ENCODE data around the gene IL17RA.
"Not testable (repeated sequence)": the region's sequence is repeated elsewhere in the genome, so short reads cannot be mapped to it uniquely, and the experiment has no call there.

The IL17RA gene, protein sequence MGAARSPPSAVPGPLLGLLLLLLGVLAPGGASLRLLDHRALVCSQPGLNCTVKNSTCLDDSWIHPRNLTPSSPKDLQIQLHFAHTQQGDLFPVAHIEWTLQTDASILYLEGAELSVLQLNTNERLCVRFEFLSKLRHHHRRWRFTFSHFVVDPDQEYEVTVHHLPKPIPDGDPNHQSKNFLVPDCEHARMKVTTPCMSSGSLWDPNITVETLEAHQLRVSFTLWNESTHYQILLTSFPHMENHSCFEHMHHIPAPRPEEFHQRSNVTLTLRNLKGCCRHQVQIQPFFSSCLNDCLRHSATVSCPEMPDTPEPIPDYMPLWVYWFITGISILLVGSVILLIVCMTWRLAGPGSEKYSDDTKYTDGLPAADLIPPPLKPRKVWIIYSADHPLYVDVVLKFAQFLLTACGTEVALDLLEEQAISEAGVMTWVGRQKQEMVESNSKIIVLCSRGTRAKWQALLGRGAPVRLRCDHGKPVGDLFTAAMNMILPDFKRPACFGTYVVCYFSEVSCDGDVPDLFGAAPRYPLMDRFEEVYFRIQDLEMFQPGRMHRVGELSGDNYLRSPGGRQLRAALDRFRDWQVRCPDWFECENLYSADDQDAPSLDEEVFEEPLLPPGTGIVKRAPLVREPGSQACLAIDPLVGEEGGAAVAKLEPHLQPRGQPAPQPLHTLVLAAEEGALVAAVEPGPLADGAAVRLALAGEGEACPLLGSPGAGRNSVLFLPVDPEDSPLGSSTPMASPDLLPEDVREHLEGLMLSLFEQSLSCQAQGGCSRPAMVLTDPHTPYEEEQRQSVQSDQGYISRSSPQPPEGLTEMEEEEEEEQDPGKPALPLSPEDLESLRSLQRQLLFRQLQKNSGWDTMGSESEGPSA

DNA sequence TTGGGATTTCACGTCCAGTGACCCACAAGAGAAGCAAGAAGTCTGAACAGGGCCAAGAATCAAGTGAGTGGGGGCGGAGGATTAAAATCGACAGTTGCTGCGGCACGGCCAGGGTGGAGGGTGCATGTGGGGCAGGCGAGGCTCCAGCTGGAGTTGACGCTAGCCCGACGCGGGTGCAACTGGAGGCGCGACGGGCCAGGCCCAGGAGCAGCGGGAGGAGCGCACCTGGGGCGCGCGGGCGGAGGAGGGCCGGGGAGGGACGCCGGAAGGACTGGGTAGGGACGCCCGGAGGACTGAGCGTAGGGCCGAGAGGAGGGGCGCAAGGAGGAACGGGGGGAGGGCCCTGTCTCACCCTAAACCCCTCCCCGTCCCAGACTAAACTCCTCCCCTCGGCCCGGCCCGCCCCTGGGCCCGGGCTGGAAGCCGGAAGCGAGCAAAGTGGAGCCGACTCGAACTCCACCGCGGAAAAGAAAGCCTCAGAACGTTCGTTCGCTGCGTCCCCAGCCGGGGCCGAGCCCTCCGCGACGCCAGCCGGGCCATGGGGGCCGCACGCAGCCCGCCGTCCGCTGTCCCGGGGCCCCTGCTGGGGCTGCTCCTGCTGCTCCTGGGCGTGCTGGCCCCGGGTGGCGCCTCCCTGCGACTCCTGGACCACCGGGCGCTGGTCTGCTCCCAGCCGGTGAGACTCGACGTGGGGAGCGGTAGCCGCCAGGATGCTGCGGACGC, at the start of gene IL17RA:
TSS of gene IL17RA (plus strand) at position 447 of the 723 bp plus-strand sequence. CDS start at position 539, 92 bp downstream.
- peak; percentile 70 for DNase-seq

DNA sequence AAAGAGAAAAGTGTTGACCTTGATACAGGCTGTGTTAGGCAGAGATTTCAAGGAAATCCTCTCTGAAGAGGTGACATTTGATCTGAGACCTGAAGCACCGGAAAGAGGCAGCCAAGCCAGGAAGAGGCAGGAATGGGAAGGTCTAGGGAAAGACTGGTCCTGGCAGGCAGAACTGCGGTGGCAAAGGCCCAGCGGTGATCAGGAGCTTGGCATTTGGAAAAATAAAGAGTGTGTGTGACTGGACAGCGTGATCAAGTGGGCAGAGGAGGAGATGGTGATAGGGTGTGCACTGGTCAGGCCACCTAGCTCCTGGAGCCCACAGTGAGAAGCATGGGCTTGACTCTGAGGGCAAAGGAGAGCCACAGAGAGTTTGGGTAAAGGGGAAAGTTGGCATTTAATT, 49.6 kb upstream of the IL17RA start:
- DNase-seq, result no peak

DNA sequence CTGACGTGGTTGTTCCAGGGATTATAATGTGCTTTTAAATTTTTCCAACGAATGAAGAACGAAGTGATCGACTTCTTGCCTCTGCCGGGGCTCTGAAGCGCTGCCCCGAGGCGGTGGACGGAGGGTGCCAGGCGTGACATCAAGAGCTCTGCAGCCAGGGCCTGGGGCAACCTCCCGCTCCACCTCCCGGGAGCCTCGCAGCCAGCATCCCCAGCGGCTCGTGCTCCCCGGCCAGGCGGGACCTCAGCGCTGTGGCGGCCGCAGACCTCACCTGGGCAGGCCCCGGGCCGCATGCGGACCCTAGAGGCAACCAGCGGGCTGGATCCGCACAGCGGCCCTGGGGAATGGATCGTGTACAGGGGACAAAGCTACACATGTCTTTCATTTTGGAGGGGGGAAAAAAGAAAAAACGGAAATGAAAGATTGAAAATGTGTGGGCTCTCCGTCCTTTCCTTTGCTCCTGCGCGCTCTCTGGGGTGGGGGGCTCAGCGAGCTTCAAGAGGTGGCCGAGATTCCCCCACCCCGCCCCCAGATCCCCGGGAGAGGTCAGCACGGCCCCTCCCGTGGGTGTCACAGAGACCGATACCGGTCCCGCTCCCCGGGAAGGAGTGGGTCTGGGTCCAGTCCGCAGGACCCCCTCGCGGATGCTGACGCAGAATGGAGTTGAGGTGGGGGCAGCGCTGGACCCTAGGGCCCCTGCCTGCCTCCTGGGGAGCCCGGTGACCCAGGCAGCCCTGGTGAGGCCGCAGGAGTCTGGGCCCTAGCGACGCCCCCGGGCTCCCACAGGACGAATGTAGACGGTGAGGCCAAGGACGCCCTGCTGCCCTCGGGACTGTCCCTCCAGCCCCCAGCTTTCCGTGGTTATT, 48.6 kb upstream of the IL17RA start:
- not testable (repeated sequence) for DNase-seq

DNA sequence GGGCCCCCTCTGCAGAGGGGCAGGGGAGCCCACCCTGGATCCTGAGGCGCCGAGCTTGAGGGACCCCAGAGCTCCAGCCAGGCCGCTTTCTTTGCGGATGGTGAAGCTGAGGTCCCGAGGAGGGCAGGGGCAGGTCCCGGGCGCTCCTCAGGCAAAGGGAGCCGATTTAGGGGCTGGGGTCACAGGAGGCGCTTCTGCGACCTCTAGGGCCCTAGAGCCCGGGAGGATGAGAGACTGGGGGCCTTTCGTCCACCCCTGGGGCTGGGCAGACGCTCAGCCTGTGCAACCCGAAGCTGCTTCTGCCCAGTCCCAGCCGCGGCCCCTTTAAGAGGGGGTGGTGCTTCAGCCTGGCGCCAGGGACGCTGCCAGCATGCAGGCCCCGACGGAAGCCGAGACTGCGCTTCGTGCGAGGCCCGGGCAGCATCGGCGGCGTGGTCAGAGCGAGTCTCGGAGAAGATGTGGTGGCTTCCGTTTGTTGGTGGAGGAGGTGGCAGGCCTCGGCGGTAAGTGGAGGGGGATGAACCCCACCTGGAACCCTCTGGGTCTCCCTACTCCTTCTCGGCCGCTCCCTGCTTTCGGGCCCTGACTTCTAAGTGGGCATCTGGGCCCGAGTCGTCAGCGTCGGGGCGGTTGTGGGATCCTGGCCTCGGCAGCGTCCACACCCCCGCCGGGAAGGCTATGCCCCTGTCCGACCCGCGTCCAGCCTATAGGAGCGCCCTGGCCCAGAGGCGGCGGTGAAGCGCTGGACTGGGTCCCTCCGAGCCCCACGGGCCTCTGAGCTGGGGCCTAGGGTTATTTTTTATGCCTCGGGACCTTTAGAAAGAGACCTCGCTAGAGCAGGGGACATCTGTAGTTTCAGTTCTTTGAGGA, 47.7 kb upstream of the IL17RA start:
- DNase-seq, result not testable (repeated sequence)

DNA sequence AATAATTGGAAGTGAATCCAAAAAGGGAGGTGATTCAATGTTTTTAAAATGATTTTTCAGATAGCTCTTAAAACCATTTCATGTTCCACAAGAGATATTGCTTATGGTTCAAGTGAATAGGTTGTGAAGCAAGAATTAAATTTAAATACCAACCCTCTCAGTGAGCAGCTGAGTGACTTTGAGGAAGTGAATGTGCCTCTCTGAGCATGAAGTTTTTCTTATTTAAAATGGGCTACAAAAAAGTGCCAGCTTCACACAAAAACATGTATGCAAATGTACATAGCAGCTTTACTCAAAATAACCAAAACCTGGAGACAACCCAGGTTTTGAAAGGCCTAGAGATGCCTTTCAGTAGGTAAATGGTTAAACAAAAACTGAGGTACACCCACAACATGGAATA, 41.3 kb upstream of the IL17RA start:
- no peak for DNase-seq

GRCh38 chr22:17046566-17047348, 38.0 kb upstream of the IL17RA start:
- DNase-seq, result no peak

DNA sequence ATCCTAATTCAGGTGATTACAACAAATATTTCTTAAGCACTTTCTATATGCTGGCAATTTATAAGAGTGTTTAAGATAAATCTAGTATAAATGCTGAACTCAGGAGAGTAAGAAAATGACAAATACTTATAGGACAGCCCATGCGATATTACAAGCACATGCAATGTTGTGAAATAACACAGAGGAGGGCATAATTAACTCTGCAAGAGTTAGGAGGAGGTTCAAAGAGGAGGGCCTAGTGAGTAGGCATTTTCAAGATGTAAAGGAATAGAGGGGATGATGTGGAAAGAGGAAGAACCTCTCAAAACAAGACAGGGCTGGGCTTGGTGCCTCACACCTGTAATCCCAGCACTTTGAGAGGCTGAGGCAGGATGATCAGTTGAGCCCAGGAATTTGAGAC, 37.1 kb upstream of the IL17RA start:
- no peak for DNase-seq

GRCh38 chr22:17056058-17056457, 28.7 kb upstream of the IL17RA start:
- no peak for DNase-seq

DNA sequence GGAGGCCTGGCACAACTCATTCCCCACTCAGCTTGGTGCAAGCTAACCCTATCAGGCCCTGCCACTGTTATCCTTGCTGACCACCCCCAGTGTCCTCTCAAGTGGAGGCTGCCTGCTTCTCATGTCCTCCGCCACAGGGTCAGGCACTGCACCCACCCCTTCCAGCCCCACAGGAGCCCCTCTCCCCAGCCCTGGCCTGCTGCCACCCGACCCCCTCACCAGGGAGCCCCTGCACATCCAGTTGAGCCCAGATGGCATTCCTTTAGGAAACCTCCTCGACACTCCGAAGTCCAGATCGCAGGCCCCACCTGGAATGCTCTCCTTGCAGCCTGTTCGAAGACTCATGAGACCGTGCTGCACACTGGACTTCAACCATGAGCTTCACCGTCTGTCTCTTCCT, 28.0 kb upstream of the IL17RA start:
- DNase-seq, result no peak

DNA sequence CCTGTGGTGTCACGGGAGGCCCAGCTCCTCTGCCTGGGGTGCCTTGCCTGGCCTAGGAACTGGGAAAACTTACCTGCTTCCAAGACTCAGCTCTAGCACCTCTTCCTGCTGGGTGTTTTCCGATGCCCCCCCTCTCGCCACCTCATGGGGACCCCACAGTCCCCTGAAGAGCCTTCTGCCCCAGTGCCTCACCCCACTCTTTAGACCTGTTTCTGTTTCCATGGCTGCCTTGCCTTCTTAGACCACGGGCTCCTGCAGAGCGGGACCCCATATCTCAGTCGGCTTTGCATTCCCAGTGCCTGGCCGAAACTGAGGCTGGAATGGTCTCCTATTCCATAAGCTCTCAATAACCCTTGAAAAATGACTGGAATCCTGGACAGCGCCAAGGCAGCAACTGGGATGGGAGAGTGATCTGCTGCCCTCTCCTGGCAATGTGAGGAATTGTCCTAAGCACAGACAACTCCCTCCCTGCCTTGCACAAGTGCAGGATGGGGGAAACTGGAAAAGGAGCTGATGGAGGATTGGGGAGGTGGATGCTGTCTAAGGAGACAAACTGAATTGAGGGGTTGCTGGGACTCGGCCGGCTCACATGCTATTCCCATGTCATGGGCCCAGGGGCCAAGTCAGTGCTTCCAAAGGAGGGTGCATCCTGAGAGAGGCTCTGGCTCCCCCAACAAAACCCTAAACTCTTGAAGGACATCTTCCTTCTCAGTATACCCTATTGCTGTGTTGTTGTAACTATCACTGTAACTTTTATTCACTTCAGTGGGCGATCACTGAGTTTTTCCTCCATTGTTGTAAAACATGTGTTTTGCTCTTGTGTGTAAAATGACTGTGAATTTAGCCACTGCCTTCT, 26.6 kb upstream of the IL17RA start:
- DNase-seq, result peak; percentile 56

DNA sequence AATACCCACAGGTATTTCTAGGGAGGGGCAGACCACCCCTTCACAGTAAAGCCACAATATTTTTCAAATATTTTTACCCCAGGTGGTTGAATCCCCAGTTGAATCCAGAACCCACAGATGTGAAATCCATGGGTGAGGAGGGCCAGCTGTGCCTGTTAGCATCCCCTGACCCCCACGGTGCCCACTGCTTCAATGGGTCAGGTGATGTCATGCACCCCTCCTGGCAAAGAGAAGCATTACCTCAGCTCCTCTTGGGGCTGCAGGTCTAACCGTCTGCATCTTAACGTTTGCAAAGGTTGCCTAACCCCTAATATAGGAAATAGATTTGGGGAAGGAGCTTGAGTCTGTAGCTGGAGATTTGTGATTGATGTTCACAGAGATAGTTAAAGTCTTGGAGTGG, 24.7 kb upstream of the IL17RA start:
- DNase-seq, result no peak

DNA sequence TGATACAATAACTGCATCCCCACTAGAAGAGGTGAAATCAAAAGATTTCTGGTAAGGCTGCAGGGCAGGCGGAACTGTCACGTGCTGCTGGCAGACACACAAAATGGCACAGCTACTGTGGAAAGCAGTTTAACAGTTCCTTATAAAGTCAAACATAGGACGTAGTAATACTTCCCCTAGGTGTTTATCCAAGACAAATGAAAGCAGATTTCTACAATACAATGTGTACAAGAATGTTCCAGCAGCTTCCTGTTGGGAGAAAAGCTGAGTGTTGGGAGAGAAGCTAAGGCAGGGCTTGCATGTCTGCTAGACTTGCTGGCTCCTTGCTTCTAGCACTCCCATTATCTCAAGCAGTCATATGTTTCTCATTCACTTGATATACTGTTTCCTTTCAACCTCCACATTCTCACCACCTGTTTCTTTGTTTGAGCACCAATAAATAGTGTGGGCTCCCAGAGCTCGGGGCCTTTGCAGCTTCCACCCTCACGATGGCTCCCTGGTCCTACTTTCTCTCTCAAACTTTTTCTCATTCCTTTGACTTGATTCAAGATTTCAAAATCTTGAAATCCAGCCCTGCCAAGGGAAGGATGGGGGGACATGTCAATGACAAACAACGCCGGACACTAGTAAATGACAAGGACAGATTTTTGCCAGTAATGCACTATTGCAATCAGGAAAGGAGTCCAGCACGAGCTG, 21.2 kb upstream of the IL17RA start:
- DNase-seq, result no peak

- no peak for DNase-seq
Observed at GRCh38 chr22:17064498-17065100, 20.2 kb upstream of the IL17RA start.

DNA sequence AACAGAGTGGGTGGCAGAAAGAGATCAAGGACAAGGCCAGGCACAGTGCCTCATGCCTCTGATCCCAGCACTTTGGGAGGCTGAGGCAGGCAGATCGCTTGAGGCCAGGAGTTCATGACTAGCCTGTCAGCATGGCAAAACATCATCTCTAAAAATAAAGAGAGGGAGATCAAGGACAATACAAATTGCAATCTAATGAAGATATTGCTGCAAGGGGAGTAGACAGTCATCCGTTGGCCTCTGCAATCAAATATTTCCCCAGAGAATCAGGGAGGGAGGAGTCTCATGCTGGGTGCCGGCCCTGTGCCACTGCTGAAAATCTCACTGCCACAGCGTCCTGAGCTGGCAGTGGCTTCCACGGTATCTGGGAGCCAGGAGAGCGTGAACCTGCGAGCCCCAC, 19.4 kb upstream of the IL17RA start:
- no peak for DNase-seq

DNA sequence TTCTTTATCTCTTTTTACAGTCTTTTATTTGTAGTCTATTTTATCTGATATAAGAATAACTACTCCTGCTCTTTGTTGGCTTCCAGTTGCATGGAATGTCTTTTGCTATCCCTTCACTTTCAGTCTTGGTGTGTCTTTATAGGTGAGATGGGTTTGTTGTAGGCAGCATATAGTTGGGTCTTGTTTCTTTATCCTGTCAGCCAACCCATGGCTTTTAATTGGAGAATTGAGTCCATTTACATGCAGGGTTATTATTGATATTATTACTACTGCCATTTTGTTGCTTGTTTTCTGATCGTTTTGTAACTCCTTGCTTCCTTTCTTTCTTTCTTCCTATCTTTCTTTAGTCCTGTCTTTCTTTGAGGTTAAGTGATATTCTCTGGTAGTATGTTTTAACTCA, 11.9 kb upstream of the IL17RA start:
- DNase-seq, result no peak

DNA sequence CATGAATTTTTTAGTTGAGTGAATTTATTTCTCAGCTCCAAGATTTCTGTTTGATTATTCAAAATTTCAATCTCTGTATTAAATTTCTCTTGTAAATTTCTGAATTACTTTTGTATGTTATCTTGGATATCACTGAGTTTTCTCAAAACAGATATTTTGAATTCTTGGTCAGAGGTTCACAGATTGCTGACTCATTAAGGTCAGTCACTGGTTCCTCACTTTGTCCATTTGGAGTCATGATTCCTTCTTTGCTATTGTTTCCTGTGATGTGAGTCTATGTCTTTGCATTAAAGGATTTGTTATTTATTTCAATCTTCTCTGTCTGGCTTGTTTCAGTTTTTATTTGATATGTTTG, 10.2 kb upstream of the IL17RA start:
- no peak for DNase-seq

DNA sequence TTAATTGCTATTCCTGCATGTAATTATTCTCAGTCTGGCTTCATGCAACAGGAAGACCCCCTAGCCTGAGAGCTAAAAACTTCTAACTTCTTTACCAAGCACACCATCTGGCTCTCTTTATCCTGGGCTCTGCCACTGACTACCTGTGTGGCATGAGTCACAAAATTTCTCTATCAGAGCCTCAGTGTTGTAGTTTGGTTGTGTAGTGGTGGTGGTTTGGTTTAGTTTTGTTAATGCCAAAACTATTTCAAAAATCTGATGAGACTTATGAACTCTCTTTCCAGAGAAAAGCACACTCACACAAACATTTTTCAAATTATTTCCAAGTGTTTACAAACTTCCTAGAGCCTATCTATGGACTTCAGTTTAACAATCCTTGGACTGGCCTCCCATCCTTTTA, 7.5 kb upstream of the IL17RA start:
- DNase-seq, result no peak

GRCh38 chr22:17079572-17079971, 5.2 kb upstream of the IL17RA start:
- no peak for DNase-seq

- DNase-seq, result no peak
Observed at GRCh38 chr22:17083255-17083654, 1.5 kb upstream of the IL17RA start.

Measured in NCI-H1694 treated with DMSO at 0.1 percent for 48 hours (cell line).